Dedifferentiated amniotic fluid mesenchymal stem cell (primary cell): Measurements from ENCODE around the gene HOPX.
"Not testable (repeated sequence)": the region's sequence is repeated elsewhere in the genome, so short reads cannot be mapped to it uniquely, and the experiment has no call there.

Experiments
- DNase-seq: peaks from one replicate; pipeline ENCODE4 v3.0.0-alpha.2; 2016; ENCODE audit errors: extremely low spot score

The HOPX gene

GRCh38 chr4:56626963-56627362 lies 54.1 kb downstream of the HOPX start:
- no peak for DNase-seq

- no peak for DNase-seq
Observed at GRCh38 chr4:56626420-56626819, 54.7 kb downstream of the HOPX start.

GRCh38 chr4:56622176-56622575 lies 58.9 kb downstream of the HOPX start:
- DNase-seq, result no peak

- no peak for DNase-seq
Observed at GRCh38 chr4:56619816-56620215, 61.3 kb downstream of the HOPX start.

GRCh38 chr4:56619160-56619559 lies 61.9 kb downstream of the HOPX start:
- no peak for DNase-seq

- no peak for DNase-seq
Observed at GRCh38 chr4:56618734-56619133, 62.4 kb downstream of the HOPX start.

- DNase-seq, result no peak
Observed at GRCh38 chr4:56613101-56613862, 67.8 kb downstream of the HOPX start.

- no peak for DNase-seq
Observed at GRCh38 chr4:56612282-56612681, 68.8 kb downstream of the HOPX start.

GRCh38 chr4:56611501-56611900 lies 69.6 kb downstream of the HOPX start:
- DNase-seq, result no peak

- DNase-seq, result not testable (repeated sequence)
Observed at GRCh38 chr4:56610170-56610569, 70.9 kb downstream of the HOPX start.

- no peak for DNase-seq
Observed at GRCh38 chr4:56607926-56608325, 73.2 kb downstream of the HOPX start.

- DNase-seq, result no peak
Observed at GRCh38 chr4:56606385-56606784, 74.7 kb downstream of the HOPX start.

GRCh38 chr4:56605464-56605863 lies 75.6 kb downstream of the HOPX start:
- not testable (repeated sequence) for DNase-seq

- DNase-seq, result no peak
Observed at GRCh38 chr4:56603297-56603696, 77.8 kb downstream of the HOPX start.
